GM12801 (cell line): ENCODE results near the gene LRRC8D.

Experiments used
- CTCF ChIP-seq: IDR thresholded peaks from one replicate; pipeline ENCODE4 v1.5.1; 2011; ENCODE audit warnings: control low read depth; ENCODE audit not compliant: insufficient read length; ENCODE audit errors: extremely low read depth

LRRC8D gene

GRCh38 chr1:89880679-89881078, 59.8 kb downstream of the LRRC8D start:
- no peak for TF ChIP-seq CTCF

DNA sequence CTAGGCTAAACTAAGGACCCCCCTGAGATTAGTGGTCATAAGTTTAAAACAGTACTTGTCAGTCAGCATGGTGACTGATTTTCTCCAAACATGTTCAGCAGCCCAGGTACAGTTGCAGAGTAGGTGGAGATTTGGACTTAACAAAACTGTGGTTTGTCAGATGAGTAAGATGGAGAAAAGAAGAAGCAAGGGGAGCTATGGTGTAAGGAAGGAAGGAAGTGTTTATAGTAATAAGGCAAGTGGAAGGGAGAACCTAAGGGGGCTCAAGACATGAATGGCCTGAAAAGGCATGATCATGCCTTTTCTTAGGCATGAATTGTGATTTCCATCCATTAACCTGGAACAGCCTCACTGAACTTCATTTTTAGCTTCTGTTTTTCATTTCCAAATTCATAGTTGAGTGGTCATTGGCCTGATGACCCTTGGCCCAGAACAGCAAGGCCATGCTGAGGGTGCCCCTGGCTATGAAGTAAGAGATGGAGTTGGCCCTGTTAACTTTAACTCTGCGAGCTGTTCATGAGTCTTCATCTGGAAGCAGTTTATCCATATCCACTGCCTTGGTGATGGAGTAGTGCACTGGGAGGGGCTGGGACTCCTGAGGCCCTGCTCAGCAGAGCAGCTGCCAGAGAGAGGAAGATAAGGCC, 60.7 kb downstream of the LRRC8D start:
- no peak for TF ChIP-seq CTCF

DNA sequence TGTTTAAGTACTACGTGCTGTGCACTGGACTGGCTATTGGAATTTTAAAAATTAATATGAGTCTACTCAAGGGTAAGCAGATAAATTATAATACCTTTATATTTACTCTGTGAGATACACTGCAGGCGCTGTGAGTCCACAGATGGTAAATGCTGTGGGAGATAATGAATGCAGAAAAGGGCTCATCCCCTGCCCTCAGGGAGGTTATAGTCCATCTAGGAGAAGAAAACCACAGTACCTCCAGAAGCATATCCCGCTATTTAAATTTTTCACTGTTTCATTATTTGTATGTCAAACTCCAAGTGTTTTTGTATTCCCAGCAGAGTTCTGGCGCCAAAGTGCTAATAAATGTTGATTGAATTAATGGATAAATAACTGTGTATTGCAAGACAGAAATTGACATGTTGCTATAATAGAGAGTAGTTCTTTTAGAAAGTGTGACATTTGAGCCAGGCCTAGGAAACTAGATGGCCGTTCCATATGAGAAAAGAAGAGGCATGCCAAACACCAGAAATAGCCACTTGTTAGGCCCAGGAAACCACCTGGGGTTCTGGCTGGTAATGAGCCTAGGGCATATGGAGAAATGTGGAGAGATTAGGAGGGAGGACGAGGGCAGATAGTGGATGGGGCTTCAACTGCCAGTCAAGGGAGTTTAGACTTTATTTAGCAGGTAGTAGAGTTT, 61.7 kb downstream of the LRRC8D start:
- TF ChIP-seq CTCF: no peak

DNA sequence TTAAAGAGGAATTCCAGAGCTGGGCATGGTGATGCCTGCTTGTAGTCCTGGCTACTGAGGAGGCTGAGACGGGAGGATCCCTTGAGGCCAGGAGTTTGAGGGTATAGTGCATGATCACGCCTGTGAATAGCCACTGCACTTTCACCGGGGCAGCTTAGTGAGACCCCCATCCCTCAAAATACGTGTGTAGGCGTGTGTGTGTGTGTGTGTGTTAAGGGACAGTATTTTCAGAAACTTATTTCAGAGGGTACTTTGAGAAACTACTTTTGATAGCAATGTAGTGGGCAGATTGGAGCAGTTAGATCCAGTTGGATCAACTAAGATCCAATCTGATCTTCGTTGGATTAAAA, 62.2 kb downstream of the LRRC8D start:
- TF ChIP-seq CTCF: no peak

- TF ChIP-seq CTCF: no peak
Observed at GRCh38 chr1:89884718-89885596, 64.1 kb downstream of the LRRC8D start.

DNA sequence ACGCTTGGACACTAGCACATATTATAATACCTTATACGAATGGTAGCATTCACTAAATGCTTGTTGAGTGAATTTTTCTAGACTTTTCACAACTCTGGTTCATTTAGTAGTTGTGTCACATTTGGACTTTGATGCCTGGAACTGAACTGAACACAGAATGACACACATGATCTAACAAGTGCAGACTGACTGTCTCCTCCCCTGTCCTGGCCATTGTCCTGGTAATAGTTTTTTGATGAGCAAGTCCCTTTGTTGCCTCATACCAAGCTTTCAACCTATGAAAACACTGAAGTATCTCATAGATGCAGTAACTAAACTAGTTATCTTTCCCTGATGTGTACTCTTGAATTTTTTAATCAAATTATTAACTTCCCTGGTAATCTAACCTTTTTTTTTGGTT, 66.4 kb downstream of the LRRC8D start:
- no peak for TF ChIP-seq CTCF

- TF ChIP-seq CTCF: no peak
Observed at GRCh38 chr1:89887713-89888112, 66.9 kb downstream of the LRRC8D start.
